Caco-2 (cell line): ENCODE results near the gene CSF1. TPM values are rescaled to one million over a fixed set of nuclear protein-coding genes. Genes with fewer than 3 reads are reported as not detected.

Source experiments
- BruUV-seq: library from RNA; stranded (reverse); fragments of 400-500 nt; replicated peaks from 2 replicates; lab custom pipeline; 2021; lab: Mats Ljungman, UMichigan
- CTCF ChIA-PET: fragments of 300-600 bp; sonication (Branson Sonifier 250); formaldehyde crosslinking; loops from one replicate; lab custom pipeline; 2022; ENCODE audit warnings: antibody characterized with exemption; lab: Charles Lee
- POLR2A ChIA-PET: fragments of 300-600 bp; sonication (Branson Sonifier 250); formaldehyde crosslinking; loops from one replicate; lab custom pipeline; 2022; ENCODE audit warnings: antibody characterized with exemption; lab: Charles Lee
- DNase-seq, 2 experiments: peaks; one replicate each; pipeline versions ENCODE4 v3.0.0 to v3.0.0-alpha.2; 2020 to 2022
- H3K27me3 ChIP-seq: replicated peaks from 2 replicates; pipeline ENCODE4 v1.6.0; 2011; ENCODE audit warnings: low read length; ENCODE audit not compliant: control insufficient read depth, insufficient read depth
- H3K36me3 ChIP-seq: 2 replicates; pipeline ENCODE4 v1.5.1; 2011; ENCODE audit warnings: low read length; ENCODE audit not compliant: control insufficient read depth, insufficient read depth
- H3K4me1 ChIP-seq: fragments of 250-450 bp; sonication (Bioruptor Pico); 2 replicates; pipeline ENCODE4 v1.5.1; 2020; ENCODE audit warnings: mild to moderate bottlenecking
- H3K4me3 ChIP-seq: 2 replicates; pipeline ENCODE4 v1.5.1; 2011; ENCODE audit warnings: low read depth, mild to moderate bottlenecking, control low read depth, low read length
- H3K9me3 ChIP-seq: fragments of 250-450 bp; sonication (Bioruptor Pico); 2 replicates; pipeline ENCODE4 v1.5.1; 2020; ENCODE audit warnings: mild to moderate bottlenecking, moderate library complexity
- H3K27ac Mint-ChIP-seq: one replicate; pipeline ENCODE4 v1.8.0; 2022; ENCODE audit warnings: mixed read lengths; ENCODE audit not compliant: unreplicated experiment
- H3K27me3 Mint-ChIP-seq: one replicate; pipeline ENCODE4 v1.8.0; 2022; ENCODE audit warnings: mixed read lengths; ENCODE audit not compliant: insufficient read depth, unreplicated experiment
- H3K36me3 Mint-ChIP-seq: one replicate; pipeline ENCODE4 v1.8.0; 2022; ENCODE audit warnings: mild to moderate bottlenecking, mixed read lengths; ENCODE audit not compliant: insufficient read depth, unreplicated experiment
- H3K4me1 Mint-ChIP-seq: one replicate; pipeline ENCODE4 v1.8.0; 2022; ENCODE audit warnings: low read depth, mixed read lengths; ENCODE audit not compliant: unreplicated experiment
- H3K4me3 Mint-ChIP-seq: one replicate; pipeline ENCODE4 v1.8.0; 2022; ENCODE audit warnings: mild to moderate bottlenecking, moderate library complexity, mixed read lengths; ENCODE audit not compliant: unreplicated experiment
- H3K9me3 Mint-ChIP-seq: one replicate; pipeline ENCODE4 v1.8.0; 2022; ENCODE audit warnings: mixed read lengths; ENCODE audit not compliant: unreplicated experiment
- intact Hi-C: fragments of 100-400 bp; cut with micrococcal nuclease; formaldehyde crosslinking; loops from one replicate; pipeline ENCODE4 v1.10.0; 2022; ENCODE audit not compliant: unreplicated experiment
- total RNA-seq: library from RNA; stranded (reverse); gene quantifications from 2 replicates; pipeline ENCODE4 v1.2.3, GENCODE V29; 2022
- TF ChIP-seq, protein P1 (sequence below), 2 experiments: fragments of 200-600 bp in 1 of 2; IDR thresholded peaks; 1 replicate in 1 of 2; 2 replicates in 1 of 2; pipeline versions ENCODE4 v1.5.1 to v1.8.0; 2011 to 2022; ENCODE audit warnings: antibody characterized with exemption in 1 of 2, control low read depth in 1 of 2, inconsistent platforms in 1 of 2, low read depth in 1 of 2, low read length in 1 of 2, mild to moderate bottlenecking in 1 of 2, moderate library complexity in 1 of 2; ENCODE audit not compliant: insufficient read depth in 1 of 2, severe bottlenecking in 1 of 2, unreplicated experiment in 1 of 2

Gene CSF1
- total RNA-seq, 1 experiment from 2014 or later = 3.9 TPM

GRCh38 chr1:109880971-109881894 is 29.4 kb upstream of the CSF1 start:
- H3K27me3 Mint-ChIP-seq = no peaks in the 10 kb centered on the region
- intact Hi-C loops = no loop called here
- no peaks in the 10 kb centered on the region for H3K9me3 Mint-ChIP-seq
- BruUV-seq = no TSS peak
- Histone ChIP-seq H3K9me3 (no peaks in the 10 kb centered on the region), H3K4me3 (no peak overlapping the region), H3K4me1 (peaks cover 9% of the 10 kb centered on the region), H3K36me3 (no peaks in the 10 kb centered on the region), H3K27me3 (no peaks in the 10 kb centered on the region)
- CTCF ChIA-PET = no interaction called here
- no peaks in the 10 kb centered on the region for H3K36me3 Mint-ChIP-seq
- TF ChIP-seq, protein P1, sequence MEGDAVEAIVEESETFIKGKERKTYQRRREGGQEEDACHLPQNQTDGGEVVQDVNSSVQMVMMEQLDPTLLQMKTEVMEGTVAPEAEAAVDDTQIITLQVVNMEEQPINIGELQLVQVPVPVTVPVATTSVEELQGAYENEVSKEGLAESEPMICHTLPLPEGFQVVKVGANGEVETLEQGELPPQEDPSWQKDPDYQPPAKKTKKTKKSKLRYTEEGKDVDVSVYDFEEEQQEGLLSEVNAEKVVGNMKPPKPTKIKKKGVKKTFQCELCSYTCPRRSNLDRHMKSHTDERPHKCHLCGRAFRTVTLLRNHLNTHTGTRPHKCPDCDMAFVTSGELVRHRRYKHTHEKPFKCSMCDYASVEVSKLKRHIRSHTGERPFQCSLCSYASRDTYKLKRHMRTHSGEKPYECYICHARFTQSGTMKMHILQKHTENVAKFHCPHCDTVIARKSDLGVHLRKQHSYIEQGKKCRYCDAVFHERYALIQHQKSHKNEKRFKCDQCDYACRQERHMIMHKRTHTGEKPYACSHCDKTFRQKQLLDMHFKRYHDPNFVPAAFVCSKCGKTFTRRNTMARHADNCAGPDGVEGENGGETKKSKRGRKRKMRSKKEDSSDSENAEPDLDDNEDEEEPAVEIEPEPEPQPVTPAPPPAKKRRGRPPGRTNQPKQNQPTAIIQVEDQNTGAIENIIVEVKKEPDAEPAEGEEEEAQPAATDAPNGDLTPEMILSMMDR (IDR thresholded peaks at IDR 0.05; ENCODE audit: insufficient read depth in 1 of 2, low read depth in 1 of 2, low read length in 1 of 2, severe bottlenecking in 1 of 2, unreplicated experiment in 1 of 2) = no peak
- H3K4me3 Mint-ChIP-seq = no peak overlapping the region
- peaks cover 1% of the 10 kb centered on the region for H3K4me1 Mint-ChIP-seq
- POLR2A ChIA-PET = no interaction called here
- no peak overlapping the region for H3K27ac Mint-ChIP-seq
- DNase-seq = no peak

- intact Hi-C loops = no loop called here
- Mint-ChIP-seq H3K4me3 (no peak overlapping the region), H3K4me1 (no peaks in the 10 kb centered on the region), H3K36me3 (no peaks in the 10 kb centered on the region), H3K9me3 (no peaks in the 10 kb centered on the region), H3K27ac (no peak overlapping the region), H3K27me3 (no peaks in the 10 kb centered on the region)
- H3K27me3 ChIP-seq = no peaks in the 10 kb centered on the region
- TF ChIP-seq, protein P1 (IDR thresholded peaks at IDR 0.05; ENCODE audit: insufficient read depth in 1 of 2, low read depth in 1 of 2, low read length in 1 of 2, severe bottlenecking in 1 of 2, unreplicated experiment in 1 of 2) = no peak
- CTCF ChIA-PET = no interaction called here
- peaks cover 4% of the 10 kb centered on the region for H3K4me1 ChIP-seq
- no peaks in the 10 kb centered on the region for H3K36me3 ChIP-seq
- no peak for DNase-seq
- BruUV-seq = no TSS peak
- no peaks in the 10 kb centered on the region for H3K9me3 ChIP-seq
- H3K4me3 ChIP-seq = no peak overlapping the region
- POLR2A ChIA-PET = no interaction called here
These were observed 28.8 kb upstream of the CSF1 start for GRCh38 chr1:109881906-109882287.

DNA sequence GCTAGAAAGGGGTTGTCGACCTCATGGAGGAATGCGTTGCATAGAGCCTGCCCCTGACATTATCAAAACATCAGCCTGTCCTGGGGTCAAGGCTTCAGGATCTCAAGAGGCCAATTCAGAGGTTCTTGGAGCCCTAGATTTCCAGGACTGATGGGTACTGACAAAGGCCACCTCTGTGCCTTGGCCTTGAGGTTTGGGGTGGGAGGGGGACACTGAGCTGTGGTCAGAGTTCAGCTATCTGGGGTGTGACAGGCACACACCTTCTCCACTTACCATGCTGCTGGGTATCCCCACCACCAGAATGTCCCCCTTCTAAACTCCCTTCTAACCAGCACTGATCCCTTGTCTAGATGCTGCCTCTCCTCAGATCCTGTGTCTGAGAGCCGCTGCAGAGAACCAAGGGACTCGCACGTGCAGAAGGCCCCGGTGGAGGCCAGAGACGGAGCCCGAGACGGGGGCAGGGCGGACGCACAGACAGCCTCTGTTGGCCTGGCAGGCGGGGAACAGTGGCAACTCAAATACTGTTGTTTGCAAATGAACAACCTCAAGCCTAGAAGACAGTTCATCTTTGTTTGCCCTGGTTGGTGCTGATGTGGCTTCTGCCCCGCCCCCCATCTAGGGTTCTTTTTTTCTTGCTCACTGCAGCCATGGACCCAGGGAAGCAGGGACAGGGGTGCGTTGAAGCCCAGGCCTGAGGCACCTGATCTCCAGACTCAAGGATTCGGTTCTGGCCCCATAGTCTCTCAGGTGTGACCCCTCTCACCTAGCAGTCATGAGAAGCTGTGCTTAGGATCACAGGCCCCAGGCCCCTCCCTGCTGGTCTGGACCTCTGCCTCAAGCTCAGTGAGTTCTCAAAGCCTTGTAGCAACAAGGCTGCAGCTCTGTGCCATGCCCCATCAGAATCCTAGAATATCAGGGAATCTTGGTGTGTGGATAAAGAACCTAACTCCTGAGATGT is 28.1 kb upstream of the CSF1 start:
- Histone ChIP-seq H3K27me3 (no peaks in the 10 kb centered on the region), H3K4me3 (no peak overlapping the region), H3K4me1 (no peaks in the 10 kb centered on the region; the same call in none of the 2 replicates), H3K9me3 (no peaks in the 10 kb centered on the region), H3K36me3 (no peaks in the 10 kb centered on the region)
- Mint-ChIP-seq H3K27ac (no peak overlapping the region), H3K36me3 (no peaks in the 10 kb centered on the region), H3K4me3 (no peak overlapping the region), H3K4me1 (no peaks in the 10 kb centered on the region), H3K27me3 (no peaks in the 10 kb centered on the region), H3K9me3 (no peaks in the 10 kb centered on the region)
- intact Hi-C loops = no loop called here
- TF ChIP-seq, protein P1 (IDR thresholded peaks at IDR 0.05; ENCODE audit: insufficient read depth in 1 of 2, low read depth in 1 of 2, low read length in 1 of 2, severe bottlenecking in 1 of 2, unreplicated experiment in 1 of 2) = no peak
- ChIA-PET POLR2A (no interaction called here), CTCF (interaction anchor here (0.6 to 1.0 kb wide), 3 partner anchors 78 to 102 kb away, joined by 3 to 5 read pairs (median 4); partner anchors contain the start of gene AHCYL1)
- DNase-seq = no peak
- BruUV-seq = no TSS peak
